Endothelial cell (in vitro differentiated cells): ENCODE results near the gene CETN3. TPM values are rescaled to one million over a fixed set of nuclear protein-coding genes. Genes with fewer than 3 reads are reported as not detected.

Experiments used
- total RNA-seq: library from RNA; stranded (reverse); fragmentation: NEBNext Ultra II Directional; extraction: Animal tissue kit (Norgen Biotek cat#: 25700); gene quantifications from one replicate; pipeline ENCODE4 v1.2.1, GENCODE V29; 2021; ENCODE audit not compliant: unreplicated experiment

CETN3 gene
- total RNA-seq, 1 donor from 2014 or later = 20.4 TPM

Other genes starting within 250 kb of the CETN3 start
- gene MBLAC2, start 65.0 kb upstream of the CETN3 start, total RNA-seq = 3.8 TPM
- 5.9 TPM for gene POLR3G, start 65.1 kb upstream of the CETN3 start, total RNA-seq
- 15.6 TPM for gene LYSMD3, start 119.8 kb upstream of the CETN3 start, total RNA-seq
- gene ADGRV1, start 149.0 kb upstream of the CETN3 start, total RNA-seq = 23.1 TPM